Vagina (tissue), 2 donors: ENCODE data around the gene EFCAB7. TPM values are rescaled to one million over a fixed set of nuclear protein-coding genes. Genes with fewer than 3 reads are reported as not detected.

ENCODE experiments used
- DNase-seq, 2 donors: peaks; one replicate each; pipeline ENCODE4 v3.0.0-alpha.2; 2017; ENCODE audit errors: extremely low spot score in 2 of 2
- H3K27ac ChIP-seq: fragments of 200-600 bp; sonication (generic); one replicate; pipeline ENCODE4 v1.5.1; 2019
- H3K27me3 ChIP-seq: fragments of 200-600 bp; sonication (generic); one replicate; pipeline ENCODE4 v1.5.1; 2019
- H3K36me3 ChIP-seq, 2 donors: fragments of 200-600 bp; sonication (generic); one replicate each; pipeline ENCODE4 v1.5.1; 2017 to 2019
- H3K4me1 ChIP-seq: fragments of 200-600 bp; sonication (generic); one replicate; pipeline ENCODE4 v1.5.1; 2019
- H3K4me3 ChIP-seq, 2 donors: fragments of 200-600 bp; sonication (generic); 1 replicate in 1 of 2; 2 replicates in 1 of 2; pipeline ENCODE4 v1.5.1; 2016 to 2019
- H3K9me3 ChIP-seq: fragments of 200-600 bp; sonication (generic); one replicate; pipeline ENCODE4 v1.5.1; 2019
- CTCF ChIP-seq, 3 experiments: fragments of 450-650 bp in 2 of 3; fragments of 200-600 bp in 1 of 3; sonication (generic) in 1 of 3; IDR thresholded peaks; one replicate each; pipeline ENCODE4 v1.5.1; 2017 to 2019; ENCODE audit warnings: antibody characterized with exemption in 3 of 3, mild to moderate bottlenecking in 2 of 3, moderate library complexity in 2 of 3
- POLR2A ChIP-seq, 2 donors: fragments of 450-650 bp; IDR thresholded peaks; one replicate each; pipeline ENCODE4 v1.6.1; 2017; ENCODE audit warnings: antibody characterized with exemption in 2 of 2, mild to moderate bottlenecking in 2 of 2, moderate library complexity in 2 of 2
- POLR2AphosphoS5 ChIP-seq, 2 donors: sonication (generic); formaldehyde crosslinking; IDR thresholded peaks; one replicate each; pipeline ENCODE4 v1.9.0; 2017; ENCODE audit warnings: antibody characterized with exemption in 2 of 2, mild to moderate bottlenecking in 2 of 2, low read depth in 1 of 2; ENCODE audit not compliant: insufficient read depth in 1 of 2
- intact Hi-C: fragments of 100-400 bp; cut with DNase I; formaldehyde crosslinking; loops from one replicate; pipeline ENCODE4 v1.15.1; 2023
- total RNA-seq: library from RNA; depleted of rRNA; stranded (reverse); fragments of >200 nt; gene quantifications from one replicate; pipeline ENCODE4 v1.2.3, GENCODE V29; 2016

The EFCAB7 gene
- total RNA-seq, 1 donor from 2014 or later, result 6.9 TPM

GRCh38 chr1:63611231-63611630 is 87.9 kb downstream of the EFCAB7 start:
- Histone ChIP-seq H3K4me3 (no peak overlapping the region), H3K27ac (no peak overlapping the region), H3K27me3 (no peaks in the 10 kb centered on the region), H3K9me3 (no peaks in the 10 kb centered on the region), H3K4me1 (no peaks in the 10 kb centered on the region), H3K36me3 (no peaks in the 10 kb centered on the region)
- TF ChIP-seq POLR2AphosphoS5 (IDR thresholded peaks at IDR 0.05; ENCODE audit: insufficient read depth in 1 of 2, low read depth in 1 of 2), result no peak
- no peak for TF ChIP-seq POLR2A (IDR thresholded peaks at IDR 0.05)
- TF ChIP-seq CTCF (IDR thresholded peaks at IDR 0.05), result no peak
- no peak for DNase-seq
- intact Hi-C loops, result no loop called here

GRCh38 chr1:63612564-63612963 is 89.2 kb downstream of the EFCAB7 start:
- Histone ChIP-seq H3K36me3 (no peaks in the 10 kb centered on the region), H3K4me3 (no peak overlapping the region), H3K9me3 (no peaks in the 10 kb centered on the region), H3K4me1 (no peaks in the 10 kb centered on the region), H3K27me3 (no peaks in the 10 kb centered on the region), H3K27ac (no peak overlapping the region)
- TF ChIP-seq POLR2AphosphoS5 (IDR thresholded peaks at IDR 0.05; ENCODE audit: insufficient read depth in 1 of 2, low read depth in 1 of 2), result no peak
- TF ChIP-seq CTCF (IDR thresholded peaks at IDR 0.05), result no peak
- TF ChIP-seq POLR2A (IDR thresholded peaks at IDR 0.05), result no peak
- intact Hi-C loops, result no loop called here
- DNase-seq, result no peak

GRCh38 chr1:63612971-63613370 is 89.6 kb downstream of the EFCAB7 start:
- intact Hi-C loops, result no loop called here
- Histone ChIP-seq H3K27me3 (no peaks in the 10 kb centered on the region), H3K4me1 (no peaks in the 10 kb centered on the region), H3K36me3 (no peaks in the 10 kb centered on the region), H3K9me3 (no peaks in the 10 kb centered on the region), H3K4me3 (no peak overlapping the region), H3K27ac (no peak overlapping the region)
- DNase-seq, result no peak
- TF ChIP-seq CTCF (IDR thresholded peaks at IDR 0.05) (no peak), POLR2A (IDR thresholded peaks at IDR 0.05) (no peak), POLR2AphosphoS5 (IDR thresholded peaks at IDR 0.05; ENCODE audit: insufficient read depth in 1 of 2, low read depth in 1 of 2) (no peak)

GRCh38 chr1:63615768-63616420 is 92.6 kb downstream of the EFCAB7 start:
- no peak overlapping the region for H3K4me3 ChIP-seq
- H3K9me3 ChIP-seq, result no peaks in the 10 kb centered on the region
- H3K27me3 ChIP-seq, result no peaks in the 10 kb centered on the region
- DNase-seq, result no peak
- intact Hi-C loops, result loop anchor here (5.0 kb wide), 1 partner anchor 631 kb away; no protein-coding TSS in a partner anchor
- H3K27ac ChIP-seq, result no peak overlapping the region
- H3K4me1 ChIP-seq, result no peaks in the 10 kb centered on the region
- TF ChIP-seq POLR2A (IDR thresholded peaks at IDR 0.05) (no peak), CTCF (IDR thresholded peaks at IDR 0.05) (peak; percentile 77 to 90 (median 79))
- no peaks in the 10 kb centered on the region for H3K36me3 ChIP-seq

- no peaks in the 10 kb centered on the region for H3K9me3 ChIP-seq
- no peaks in the 10 kb centered on the region for H3K36me3 ChIP-seq
- peaks cover 12% of the 10 kb centered on the region for H3K4me1 ChIP-seq
- no peaks in the 10 kb centered on the region for H3K27me3 ChIP-seq
- no peak overlapping the region for H3K4me3 ChIP-seq
- intact Hi-C loops, result loop anchor here (5.0 kb wide), 1 partner anchor 630 kb away; no protein-coding TSS in a partner anchor
- no peak overlapping the region for H3K27ac ChIP-seq
- no peak for DNase-seq
- TF ChIP-seq CTCF (IDR thresholded peaks at IDR 0.05), result no peak
- TF ChIP-seq POLR2AphosphoS5 (IDR thresholded peaks at IDR 0.05; ENCODE audit: insufficient read depth in 1 of 2, low read depth in 1 of 2), result no peak
- TF ChIP-seq POLR2A (IDR thresholded peaks at IDR 0.05), result no peak
Observed at GRCh38 chr1:63617450-63617849, 94.1 kb downstream of the EFCAB7 start.
